ENCODE results near the gene ADAMTSL2. TPM values are rescaled to one million over a fixed set of nuclear protein-coding genes. Genes with fewer than 3 reads are reported as not detected.

Gene ADAMTSL2
- total and polyA plus RNA-seq, 5 donors from 2014 or later = not detected

- DNase-seq = no peak
- no peak overlapping the region for H3K27ac Mint-ChIP-seq
Observed at GRCh38 chr9:133490865-133491655, 43.4 kb upstream of the ADAMTSL2 start.

GRCh38 chr9:133491656-133491925, 42.9 kb upstream of the ADAMTSL2 start:
- H3K9me3 ChIP-seq (ENCODE audit: control insufficient read depth in 2 of 2, low read length in 2 of 2) = no peaks in the 10 kb centered on the region
- Mint-ChIP-seq H3K27me3 (no peaks in the 10 kb centered on the region), H3K9me3 (no peaks in the 10 kb centered on the region), H3K4me1 (peaks cover 0 to 2% (median 0%) of the 10 kb centered on the region in 4 donors), H3K27ac (no peak overlapping the region), H3K4me3 (no peak overlapping the region), H3K36me3 (no peaks in the 10 kb centered on the region)
- H3K27me3 ChIP-seq (ENCODE audit: control insufficient read depth, insufficient read depth, low read length) = no peaks in the 10 kb centered on the region
- H3K27ac ChIP-seq (ENCODE audit: insufficient read depth, low read length, poor library complexity, severe bottlenecking) = no peak overlapping the region
- no peaks in the 10 kb centered on the region for H3K4me1 ChIP-seq (ENCODE audit: control insufficient read depth, insufficient read depth, low read length, poor library complexity, severe bottlenecking)
- no peak for ATAC-seq (ENCODE audit: low read depth in 2 of 2)
- no peak overlapping the region for H3K4me3 ChIP-seq (ENCODE audit: low read depth, low read length)
- no peak for DNase-seq
- H3K36me3 ChIP-seq (ENCODE audit: control insufficient read depth, insufficient read depth, low read length) = no peaks in the 10 kb centered on the region

More at GRCh38 chr9:133490865-133491655, 43.4 kb upstream of the ADAMTSL2 start:
- Mint-ChIP-seq H3K36me3 (no peaks in the 10 kb centered on the region), H3K9me3 (no peaks in the 10 kb centered on the region), H3K27me3 (peaks cover 5% of the 10 kb centered on the region), H3K4me3 (no peak overlapping the region), H3K4me1 (peaks cover 0 to 7% (median 0%) of the 10 kb centered on the region in 4 donors)
- no peak overlapping the region for H3K4me3 ChIP-seq (ENCODE audit: low read depth, low read length)
- H3K9me3 ChIP-seq (ENCODE audit: control insufficient read depth in 2 of 2, low read length in 2 of 2) = no peaks in the 10 kb centered on the region
- no peak for ATAC-seq (ENCODE audit: low read depth in 2 of 2)
- no peaks in the 10 kb centered on the region for H3K36me3 ChIP-seq (ENCODE audit: control insufficient read depth, insufficient read depth, low read length)
- no peaks in the 10 kb centered on the region for H3K27me3 ChIP-seq (ENCODE audit: control insufficient read depth, insufficient read depth, low read length)
- no peak overlapping the region for H3K27ac ChIP-seq (ENCODE audit: insufficient read depth, low read length, poor library complexity, severe bottlenecking)
- H3K4me1 ChIP-seq (ENCODE audit: control insufficient read depth, insufficient read depth, low read length, poor library complexity, severe bottlenecking) = peaks cover 3% of the 10 kb centered on the region

GRCh38 chr9:133492061-133493021, 42.2 kb upstream of the ADAMTSL2 start:
- H3K4me3 Mint-ChIP-seq = no peak overlapping the region

GRCh38 chr9:133493428-133493827, 41.1 kb upstream of the ADAMTSL2 start:
- no peak overlapping the region for H3K27ac Mint-ChIP-seq
- DNase-seq = no peak
- no peaks in the 10 kb centered on the region for H3K27me3 ChIP-seq (ENCODE audit: control insufficient read depth, insufficient read depth, low read length)

More at GRCh38 chr9:133492061-133493021, 42.2 kb upstream of the ADAMTSL2 start:
- H3K36me3 ChIP-seq (ENCODE audit: control insufficient read depth, insufficient read depth, low read length) = no peaks in the 10 kb centered on the region
- DNase-seq (no peak), ATAC-seq (ENCODE audit: low read depth in 2 of 2) (no peak)
- Mint-ChIP-seq H3K36me3 (no peaks in the 10 kb centered on the region), H3K4me1 (no peaks in the 10 kb centered on the region), H3K27ac (no peak overlapping the region), H3K27me3 (no peaks in the 10 kb centered on the region), H3K9me3 (no peaks in the 10 kb centered on the region)
- H3K27me3 ChIP-seq (ENCODE audit: control insufficient read depth, insufficient read depth, low read length) = no peaks in the 10 kb centered on the region
- no peaks in the 10 kb centered on the region for H3K9me3 ChIP-seq (ENCODE audit: control insufficient read depth in 2 of 2, low read length in 2 of 2)
- no peak overlapping the region for H3K4me3 ChIP-seq (ENCODE audit: low read depth, low read length)
- no peak overlapping the region for H3K27ac ChIP-seq (ENCODE audit: insufficient read depth, low read length, poor library complexity, severe bottlenecking)
- H3K4me1 ChIP-seq (ENCODE audit: control insufficient read depth, insufficient read depth, low read length, poor library complexity, severe bottlenecking) = no peaks in the 10 kb centered on the region

GRCh38 chr9:133493845-133494540, 40.5 kb upstream of the ADAMTSL2 start:
- Mint-ChIP-seq H3K4me1 (no peaks in the 10 kb centered on the region), H3K4me3 (peak overlapping the region in 1 of 4 donors; percentile 47), H3K27ac (no peak overlapping the region), H3K9me3 (peaks cover 0 to 1% (median 0%) of the 10 kb centered on the region in 7 donors), H3K36me3 (no peaks in the 10 kb centered on the region), H3K27me3 (no peaks in the 10 kb centered on the region)
- H3K4me3 ChIP-seq (ENCODE audit: low read depth, low read length) = no peak overlapping the region
- H3K27ac ChIP-seq (ENCODE audit: insufficient read depth, low read length, poor library complexity, severe bottlenecking) = no peak overlapping the region
- DNase-seq (no peak), ATAC-seq (ENCODE audit: low read depth in 2 of 2) (no peak)
- H3K9me3 ChIP-seq (ENCODE audit: control insufficient read depth in 2 of 2, low read length in 2 of 2) = no peaks in the 10 kb centered on the region
- H3K36me3 ChIP-seq (ENCODE audit: control insufficient read depth, insufficient read depth, low read length) = no peaks in the 10 kb centered on the region
- no peaks in the 10 kb centered on the region for H3K4me1 ChIP-seq (ENCODE audit: control insufficient read depth, insufficient read depth, low read length, poor library complexity, severe bottlenecking)
- no peaks in the 10 kb centered on the region for H3K27me3 ChIP-seq (ENCODE audit: control insufficient read depth, insufficient read depth, low read length)

More at GRCh38 chr9:133493428-133493827, 41.1 kb upstream of the ADAMTSL2 start:
- Histone ChIP-seq H3K36me3 (ENCODE audit: control insufficient read depth, insufficient read depth, low read length) (no peaks in the 10 kb centered on the region), H3K4me1 (ENCODE audit: control insufficient read depth, insufficient read depth, low read length, poor library complexity, severe bottlenecking) (no peaks in the 10 kb centered on the region), H3K4me3 (ENCODE audit: low read depth, low read length) (no peak overlapping the region), H3K9me3 (ENCODE audit: control insufficient read depth in 2 of 2, low read length in 2 of 2) (no peaks in the 10 kb centered on the region), H3K27ac (ENCODE audit: insufficient read depth, low read length, poor library complexity, severe bottlenecking) (no peak overlapping the region)
- ATAC-seq (ENCODE audit: low read depth in 2 of 2) = no peak
- Mint-ChIP-seq H3K27me3 (no peaks in the 10 kb centered on the region), H3K9me3 (no peaks in the 10 kb centered on the region), H3K4me3 (no peak overlapping the region), H3K36me3 (no peaks in the 10 kb centered on the region), H3K4me1 (no peaks in the 10 kb centered on the region)

- Histone ChIP-seq H3K9me3 (ENCODE audit: control insufficient read depth in 2 of 2, low read length in 2 of 2) (no peaks in the 10 kb centered on the region), H3K4me3 (ENCODE audit: low read depth, low read length) (no peak overlapping the region), H3K4me1 (ENCODE audit: control insufficient read depth, insufficient read depth, low read length, poor library complexity, severe bottlenecking) (no peaks in the 10 kb centered on the region), H3K36me3 (ENCODE audit: control insufficient read depth, insufficient read depth, low read length) (no peaks in the 10 kb centered on the region), H3K27ac (ENCODE audit: insufficient read depth, low read length, poor library complexity, severe bottlenecking) (no peak overlapping the region), H3K27me3 (ENCODE audit: control insufficient read depth, insufficient read depth, low read length) (no peaks in the 10 kb centered on the region)
- no peak overlapping the region for H3K27ac Mint-ChIP-seq
- H3K27me3 Mint-ChIP-seq = no peaks in the 10 kb centered on the region
- ATAC-seq (ENCODE audit: low read depth in 2 of 2) (no peak), DNase-seq (no peak)
- no peak overlapping the region for H3K4me3 Mint-ChIP-seq
- no peaks in the 10 kb centered on the region for H3K36me3 Mint-ChIP-seq
- H3K4me1 Mint-ChIP-seq = no peaks in the 10 kb centered on the region
- peaks cover 0 to 1% (median 0%) of the 10 kb centered on the region in 7 donors for H3K9me3 Mint-ChIP-seq
Observed at GRCh38 chr9:133494636-133495326, 39.7 kb upstream of the ADAMTSL2 start.

Measured in CD4-positive, CD25-positive, alpha-beta regulatory T cell (primary cell).